GM12891 (cell line): Measurements from ENCODE around the gene NKX2-3.

Experiments
- POLR2A ChIP-seq: IDR thresholded peaks from 2 replicates; pipeline ENCODE4 v1.6.1; 2011; ENCODE audit warnings: low read depth, low read length, control low read depth
- POLR2AphosphoS5 ChIP-seq: IDR thresholded peaks from 2 replicates; pipeline ENCODE4 v1.6.1; 2011; ENCODE audit warnings: low read depth, low read length, control low read depth

GRCh38 chr10:99532687-99533495 is at the start of gene NKX2-3:
- no peak for TF ChIP-seq POLR2A
- no peak for TF ChIP-seq POLR2AphosphoS5
